Endothelial cell of umbilical vein (primary cell): Measurements from ENCODE around the gene TOX2. TPM values are rescaled to one million over a fixed set of nuclear protein-coding genes. Genes with fewer than 3 reads are reported as not detected.

Experiments used
- BruUV-seq: library from RNA; stranded (reverse); fragments of 400-500 nt; replicated peaks from 2 replicates; lab custom pipeline; 2021; lab: Mats Ljungman, UMichigan
- CTCF ChIA-PET: fragments of 300-600, 350-600 bp; sonication (Branson Sonifier 250); formaldehyde crosslinking; loops from one replicate; lab custom pipeline; 2021; ENCODE audit warnings: antibody characterized with exemption, inconsistent platforms; lab: Charles Lee
- POLR2A ChIA-PET: fragments of 300-600, 350-600 bp; sonication (Branson Sonifier 250); formaldehyde crosslinking; loops from one replicate; lab custom pipeline; 2021; ENCODE audit warnings: antibody characterized with exemption, inconsistent platforms; lab: Charles Lee
- DNase-seq: peaks from one replicate; pipeline ENCODE4 v3.0.0-alpha.2; 2011; ENCODE audit warnings: low read depth, low spot score
- FAIRE-seq: peaks from 2 replicates; lab custom pipeline; 2011; peaks lifted over from hg19 to GRCh38; lab: Jason Lieb, UNC
- H2AFZ ChIP-seq: 2 replicates; pipeline ENCODE4 v1.6.0; 2012; ENCODE audit warnings: low read depth, low read length, control low read depth, inconsistent platforms
- H3K27ac ChIP-seq: 2 replicates; pipeline ENCODE4 v1.5.1; 2011; ENCODE audit warnings: low read depth, mild to moderate bottlenecking, control low read depth, low read length, moderate library complexity; ENCODE audit not compliant: insufficient read depth
- H3K27me3 ChIP-seq, 2 experiments: 2 replicates each; pipeline versions ENCODE4 v1.6.0 to v1.6.1; 2011; ENCODE audit warnings: low read length in 2 of 2, mixed read lengths in 1 of 2; ENCODE audit not compliant: control insufficient read depth in 2 of 2, insufficient read depth in 2 of 2
- H3K36me3 ChIP-seq, 2 experiments: 2 replicates in 1 of 2; 3 replicates in 1 of 2; pipeline ENCODE4 v1.5.1; 2011; ENCODE audit warnings: low read length in 2 of 2, mild to moderate bottlenecking in 1 of 2, moderate library complexity in 1 of 2; ENCODE audit not compliant: control insufficient read depth in 2 of 2, insufficient read depth in 2 of 2; ENCODE audit errors: extremely low read depth in 1 of 2
- H3K4me1 ChIP-seq: 3 replicates; pipeline ENCODE4 v1.5.1; 2011; ENCODE audit warnings: mild to moderate bottlenecking, low read length; ENCODE audit not compliant: control insufficient read depth, insufficient read depth; ENCODE audit errors: extremely low read depth
- H3K4me2 ChIP-seq: 2 replicates; pipeline ENCODE4 v1.6.1; 2011; ENCODE audit warnings: low read length, control low read depth, mixed read lengths; ENCODE audit not compliant: insufficient read depth
- H3K4me3 ChIP-seq, 3 experiments: fragments of 200-600 bp in 1 of 3; sonication (generic), shearing (Covaris generic) in 1 of 3; replicated peaks in 1 of 3; 2 replicates each; pipeline ENCODE4 v1.5.1; 2011 to 2016; ENCODE audit warnings: control low read depth in 3 of 3, low read length in 3 of 3, mild to moderate bottlenecking in 2 of 3, inconsistent platforms in 1 of 3, low read depth in 1 of 3, moderate library complexity in 1 of 3; ENCODE audit not compliant: insufficient read depth in 1 of 3
- H3K79me2 ChIP-seq: 2 replicates; pipeline ENCODE4 v1.6.0; 2012; ENCODE audit warnings: low read length, inconsistent platforms; ENCODE audit not compliant: control insufficient read depth, insufficient read depth
- H3K9ac ChIP-seq: replicated peaks from 2 replicates; pipeline ENCODE3; 2011; ENCODE audit warnings: low read length, control low read depth; ENCODE audit not compliant: insufficient read depth; ENCODE audit errors: extremely low read depth
- H3K9me1 ChIP-seq: replicated peaks from 3 replicates; pipeline ENCODE4 v1.6.0; 2011; ENCODE audit warnings: mild to moderate bottlenecking, low read length; ENCODE audit not compliant: control insufficient read depth, insufficient read depth; ENCODE audit errors: extremely low read depth
- H3K9me3 ChIP-seq: replicated peaks from 2 replicates; pipeline ENCODE4 v1.5.1; 2012; ENCODE audit warnings: low read length, inconsistent platforms; ENCODE audit not compliant: control insufficient read depth, insufficient read depth
- H4K20me1 ChIP-seq: replicated peaks from 2 replicates; pipeline ENCODE3; 2011; ENCODE audit warnings: mild to moderate bottlenecking, low read length; ENCODE audit not compliant: control insufficient read depth, insufficient read depth; ENCODE audit errors: extremely low read depth
- EZH2 ChIP-seq: IDR thresholded peaks from 2 replicates; pipeline ENCODE4 v1.6.1; 2012; ENCODE audit warnings: borderline replicate concordance, low read depth, mild to moderate bottlenecking, moderate library complexity, low read length, inconsistent platforms; ENCODE audit not compliant: severe bottlenecking
- FOS ChIP-seq: IDR thresholded peaks from 2 replicates; pipeline ENCODE4 v1.6.1; 2011; ENCODE audit warnings: mild to moderate bottlenecking, low read length, moderate library complexity, borderline replicate concordance; ENCODE audit not compliant: insufficient read depth
- GATA2 ChIP-seq: IDR thresholded peaks from 2 replicates; pipeline ENCODE4 v1.7.0; 2011; ENCODE audit warnings: low read depth, mild to moderate bottlenecking, moderate library complexity, mixed read lengths, low read length; ENCODE audit not compliant: insufficient read length, insufficient read depth
- JUN ChIP-seq: IDR thresholded peaks from 2 replicates; pipeline ENCODE4 v1.6.1; 2011; ENCODE audit warnings: borderline replicate concordance, low read depth; ENCODE audit not compliant: insufficient read length, insufficient read depth
- MYC ChIP-seq: IDR thresholded peaks from one replicate; pipeline ENCODE4 v1.6.1; 2011; ENCODE audit warnings: mild to moderate bottlenecking, low read depth, low read length
- POLR2A ChIP-seq: IDR thresholded peaks from 2 replicates; pipeline ENCODE4 v1.6.1; 2012; ENCODE audit warnings: low read depth, mild to moderate bottlenecking, control low read depth, low read length
- POLR2AphosphoS5 ChIP-seq: IDR thresholded peaks from 2 replicates; pipeline ENCODE4 v1.6.1; 2012; ENCODE audit warnings: low read depth, mild to moderate bottlenecking, control low read depth, low read length, moderate library complexity; ENCODE audit not compliant: insufficient read depth
- dilution Hi-C: fragments of 300-500 bp; cut with MboI; formaldehyde crosslinking; loops from one replicate; pipeline ENCODE4 v1.15.0; 2019; ENCODE audit warnings: low sequenced_read_pairs; ENCODE audit not compliant: extremely low pct_ligation_motif_present
- intact Hi-C: fragments of 100-400 bp; cut with micrococcal nuclease; formaldehyde crosslinking; loops from one replicate; pipeline ENCODE4 v1.10.0; 2022
- polyA plus RNA-seq, 4 experiments: library from polyadenylated mRNA; depleted of rRNA in 3 of 4; stranded (reverse) in 3 of 4; unstranded in 1 of 4; fragments of >200 nt; gene quantifications; 2 replicates each; pipeline versions ENCODE4 v1.2.1 to v1.2.3, GENCODE V29; 2011 to 2012; ENCODE audit warnings: missing spikeins in 1 of 4
- total RNA-seq: library from RNA; stranded (reverse); gene quantifications from 2 replicates; pipeline ENCODE4 v1.2.3, GENCODE V29; 2021
- TF ChIP-seq, protein P1 (sequence below): IDR thresholded peaks from 2 replicates; pipeline ENCODE4 v1.6.1; 2011; ENCODE audit not compliant: insufficient read depth, insufficient read length
- TF ChIP-seq, protein P2 (sequence below), 2 donors: IDR thresholded peaks; 1 replicate in 1 of 2; 2 replicates in 1 of 2; pipeline ENCODE4 v1.5.1; 2011; ENCODE audit warnings: low read length in 2 of 2, mild to moderate bottlenecking in 2 of 2, moderate library complexity in 2 of 2, control low read depth in 1 of 2, inconsistent platforms in 1 of 2, low read depth in 1 of 2; ENCODE audit not compliant: insufficient read depth in 1 of 2; ENCODE audit errors: extremely low read depth in 1 of 2

The TOX2 gene
- total and polyA plus RNA-seq, 2 donors (not counting 3 experiments of a cell fraction or from before 2014, with no cell fraction given), result 7.0 to 18.6 TPM

DNA sequence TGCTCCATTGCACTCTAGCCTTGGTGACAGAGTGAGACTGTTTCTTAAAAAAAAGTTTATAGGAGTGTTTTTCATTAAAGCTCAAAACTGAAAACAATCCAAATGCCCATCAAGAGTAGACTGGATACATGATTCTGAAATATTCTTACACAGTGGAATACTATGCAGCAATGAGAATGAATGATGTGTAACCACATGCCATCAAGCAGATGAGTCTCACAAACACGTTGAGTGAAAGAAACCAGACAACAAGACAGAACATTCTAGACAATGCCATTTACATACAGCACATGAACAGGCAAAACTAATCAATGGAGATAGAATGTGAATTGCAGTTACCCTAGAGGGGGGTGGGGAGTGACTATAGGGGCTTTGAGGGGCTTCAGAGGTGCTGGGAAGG lies 72.4 kb downstream of the TOX2 start:
- Histone ChIP-seq H3K79me2 (no peaks in the 10 kb centered on the region), H3K4me1 (peaks cover 23% of the 10 kb centered on the region), H3K9me3 (no peaks in the 10 kb centered on the region), H4K20me1 (no peaks in the 10 kb centered on the region), H3K36me3 (no peaks in the 10 kb centered on the region), H3K9ac (no peak overlapping the region), H3K4me3 (no peak overlapping the region), H3K27ac (no peak overlapping the region), H3K4me2 (no peak overlapping the region), H3K9me1 (no peaks in the 10 kb centered on the region), H2AFZ (no peak overlapping the region), H3K27me3 (no peaks in the 10 kb centered on the region)
- intact Hi-C loops, result no loop called here
- dilution Hi-C loops, result no loop called here
- CTCF ChIA-PET, result interaction anchor here (0.9 kb wide), 1 partner anchor 37 kb away, joined by 3 read pairs; no protein-coding TSS in a partner anchor
- POLR2A ChIA-PET, result no interaction called here
- no peak for DNase-seq
- BruUV-seq, result no TSS peak
- TF ChIP-seq JUN (no peak), GATA2 (no peak), MYC (no peak)
- TF ChIP-seq, protein P1, sequence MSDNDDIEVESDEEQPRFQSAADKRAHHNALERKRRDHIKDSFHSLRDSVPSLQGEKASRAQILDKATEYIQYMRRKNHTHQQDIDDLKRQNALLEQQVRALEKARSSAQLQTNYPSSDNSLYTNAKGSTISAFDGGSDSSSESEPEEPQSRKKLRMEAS, result no peak
- FAIRE-seq, result no peak

DNA sequence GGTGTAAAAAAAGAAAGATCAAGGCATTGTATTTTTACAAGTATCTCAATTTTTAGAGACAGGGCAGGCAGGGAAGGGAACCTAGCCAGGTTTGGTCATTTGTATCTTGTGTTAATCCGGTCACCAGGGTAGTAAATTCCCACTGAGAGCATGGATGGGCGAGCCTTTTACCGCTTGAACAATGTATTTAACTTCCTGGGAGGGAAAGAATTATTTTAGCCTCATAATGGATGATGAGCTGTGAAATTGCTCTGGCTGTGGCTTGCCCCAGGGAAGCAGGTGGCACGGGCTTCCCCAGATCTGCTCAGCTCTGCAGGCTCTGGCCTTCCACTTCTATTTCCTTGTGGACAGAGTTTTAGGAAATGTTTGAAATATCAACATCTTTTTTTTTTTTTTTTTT lies 72.9 kb downstream of the TOX2 start:
- no peaks in the 10 kb centered on the region for H4K20me1 ChIP-seq
- no peak overlapping the region for H3K4me2 ChIP-seq
- FAIRE-seq (no peak), DNase-seq (no peak)
- H3K4me1 ChIP-seq, result peaks cover 23% of the 10 kb centered on the region
- H3K4me3 ChIP-seq, result no peak overlapping the region
- no peak overlapping the region for H3K9ac ChIP-seq
- no peaks in the 10 kb centered on the region for H3K79me2 ChIP-seq
- H3K27ac ChIP-seq, result no peak overlapping the region
- no TSS peak for BruUV-seq
- CTCF ChIA-PET, result interaction anchor here (0.9 kb wide), 1 partner anchor 37 kb away, joined by 3 read pairs; no protein-coding TSS in a partner anchor
- dilution Hi-C loops, result no loop called here
- intact Hi-C loops, result no loop called here
- H2AFZ ChIP-seq, result no peak overlapping the region
- no peak for TF ChIP-seq EZH2
- no peak for TF ChIP-seq GATA2
- no peak for TF ChIP-seq POLR2A
- TF ChIP-seq, protein P1, result no peak
- TF ChIP-seq JUN, result no peak
- no peak for TF ChIP-seq POLR2AphosphoS5
- TF ChIP-seq FOS, result no peak
- TF ChIP-seq, protein P2, sequence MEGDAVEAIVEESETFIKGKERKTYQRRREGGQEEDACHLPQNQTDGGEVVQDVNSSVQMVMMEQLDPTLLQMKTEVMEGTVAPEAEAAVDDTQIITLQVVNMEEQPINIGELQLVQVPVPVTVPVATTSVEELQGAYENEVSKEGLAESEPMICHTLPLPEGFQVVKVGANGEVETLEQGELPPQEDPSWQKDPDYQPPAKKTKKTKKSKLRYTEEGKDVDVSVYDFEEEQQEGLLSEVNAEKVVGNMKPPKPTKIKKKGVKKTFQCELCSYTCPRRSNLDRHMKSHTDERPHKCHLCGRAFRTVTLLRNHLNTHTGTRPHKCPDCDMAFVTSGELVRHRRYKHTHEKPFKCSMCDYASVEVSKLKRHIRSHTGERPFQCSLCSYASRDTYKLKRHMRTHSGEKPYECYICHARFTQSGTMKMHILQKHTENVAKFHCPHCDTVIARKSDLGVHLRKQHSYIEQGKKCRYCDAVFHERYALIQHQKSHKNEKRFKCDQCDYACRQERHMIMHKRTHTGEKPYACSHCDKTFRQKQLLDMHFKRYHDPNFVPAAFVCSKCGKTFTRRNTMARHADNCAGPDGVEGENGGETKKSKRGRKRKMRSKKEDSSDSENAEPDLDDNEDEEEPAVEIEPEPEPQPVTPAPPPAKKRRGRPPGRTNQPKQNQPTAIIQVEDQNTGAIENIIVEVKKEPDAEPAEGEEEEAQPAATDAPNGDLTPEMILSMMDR (IDR thresholded peaks at IDR 0.05; ENCODE audit: extremely low read depth in 1 of 2, insufficient read depth in 1 of 2, low read depth in 1 of 2, low read length in 2 of 2), result no peak
- no peaks in the 10 kb centered on the region for H3K9me3 ChIP-seq
- no peaks in the 10 kb centered on the region for H3K36me3 ChIP-seq
- no peaks in the 10 kb centered on the region for H3K9me1 ChIP-seq
- POLR2A ChIA-PET, result no interaction called here
- no peaks in the 10 kb centered on the region for H3K27me3 ChIP-seq
